K562 (cell line): ENCODE measurements around the gene WDR90. TPM values are rescaled to one million over a fixed set of nuclear protein-coding genes. Genes with fewer than 3 reads are reported as not detected.

Experiments used
- CCAR2 ChIP-seq: fragments of 200-400 bp; formaldehyde crosslinking; IDR thresholded peaks from 2 replicates; pipeline ENCODE4 v1.6.1; 2017; ENCODE audit warnings: mild to moderate bottlenecking, low read depth, low read length
- SFPQ ChIP-seq: fragments of 200-400 bp; formaldehyde crosslinking; IDR thresholded peaks from 2 replicates; pipeline ENCODE4 v1.6.1; 2017; ENCODE audit warnings: mild to moderate bottlenecking, low read depth, low read length, moderate library complexity
- SIX5 ChIP-seq, 2 experiments: IDR thresholded peaks; 2 replicates each; pipeline ENCODE4 v1.6.1; 2011; ENCODE audit warnings: low read length in 2 of 2, borderline replicate concordance in 1 of 2, low read depth in 1 of 2, mild to moderate bottlenecking in 1 of 2, moderate library complexity in 1 of 2; ENCODE audit not compliant: insufficient read depth in 1 of 2
- ZNF76 ChIP-seq: fragments of 250-450 bp; sonication (Bioruptor Pico); IDR thresholded peaks from 2 replicates; pipeline ENCODE4 v1.4.0; 2020; ENCODE audit warnings: mild to moderate bottlenecking, moderate library complexity, borderline replicate concordance
- polyA plus RNA-seq, 8 experiments: library from polyadenylated mRNA; depleted of rRNA in 4 of 8; stranded (reverse) in 5 of 8; unstranded in 3 of 8; fragments of >200 nt; fragmentation: Nextera tagmentation in 2 of 8; fragmentation: Illumina TruSeq in 1 of 8; extraction: Ambion mirVana in 2 of 8; extraction: Trizol in 1 of 8; gene quantifications; 2 replicates each; pipeline versions ENCODE4 v1.2.1 to v1.2.3, GENCODE V29; 2011 to 2014; ENCODE audit warnings: inconsistent platforms in 1 of 8, missing spikeins in 1 of 8
- total RNA-seq, 7 experiments: library from RNA; depleted of rRNA in 6 of 7; stranded (reverse); fragments of >200 nt in 6 of 7; fragmentation: Illumina TruSeq in 2 of 7; extraction: Trizol in 2 of 7; gene quantifications; 2 replicates each; pipeline versions ENCODE4 v1.2.1 to v1.2.3, GENCODE V29; 2011 to 2021; ENCODE audit warnings: low replicate concordance in 1 of 7
- TF ChIP-seq, protein P1 (sequence below): fragments of 450-650 bp; IDR thresholded peaks from 2 replicates; pipeline ENCODE4 v1.6.1; 2018; ENCODE audit not compliant: partially characterized antibody

The WDR90 gene
- total and polyA plus RNA-seq, 9 of the 15 experiments (the other 6 are each of a cell fraction or from before 2014, with no cell fraction given) = 0.44 to 12.6 (median 3.3) TPM

DNA sequence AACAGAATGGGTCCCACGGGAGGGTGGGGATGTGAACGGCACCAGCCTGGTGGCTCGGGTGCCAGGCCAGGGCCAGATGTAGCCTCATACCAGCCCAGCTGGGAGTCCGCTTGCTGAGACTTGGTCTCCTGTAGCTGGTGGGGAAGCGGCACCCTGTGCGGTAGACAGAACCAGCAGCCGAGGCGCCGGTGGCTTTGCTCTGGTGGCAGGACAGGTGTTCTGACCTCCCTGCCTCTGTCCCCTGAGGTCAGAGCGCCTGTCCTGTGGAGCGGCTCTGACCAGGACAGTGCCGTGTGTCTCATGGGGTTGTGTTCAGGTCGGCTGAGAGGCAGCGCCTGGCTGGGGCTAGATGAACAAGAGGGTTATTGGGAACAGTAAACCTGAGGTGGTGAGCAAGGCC is 39.2 kb upstream of the WDR90 start (continued):
- TF ChIP-seq, protein P1, sequence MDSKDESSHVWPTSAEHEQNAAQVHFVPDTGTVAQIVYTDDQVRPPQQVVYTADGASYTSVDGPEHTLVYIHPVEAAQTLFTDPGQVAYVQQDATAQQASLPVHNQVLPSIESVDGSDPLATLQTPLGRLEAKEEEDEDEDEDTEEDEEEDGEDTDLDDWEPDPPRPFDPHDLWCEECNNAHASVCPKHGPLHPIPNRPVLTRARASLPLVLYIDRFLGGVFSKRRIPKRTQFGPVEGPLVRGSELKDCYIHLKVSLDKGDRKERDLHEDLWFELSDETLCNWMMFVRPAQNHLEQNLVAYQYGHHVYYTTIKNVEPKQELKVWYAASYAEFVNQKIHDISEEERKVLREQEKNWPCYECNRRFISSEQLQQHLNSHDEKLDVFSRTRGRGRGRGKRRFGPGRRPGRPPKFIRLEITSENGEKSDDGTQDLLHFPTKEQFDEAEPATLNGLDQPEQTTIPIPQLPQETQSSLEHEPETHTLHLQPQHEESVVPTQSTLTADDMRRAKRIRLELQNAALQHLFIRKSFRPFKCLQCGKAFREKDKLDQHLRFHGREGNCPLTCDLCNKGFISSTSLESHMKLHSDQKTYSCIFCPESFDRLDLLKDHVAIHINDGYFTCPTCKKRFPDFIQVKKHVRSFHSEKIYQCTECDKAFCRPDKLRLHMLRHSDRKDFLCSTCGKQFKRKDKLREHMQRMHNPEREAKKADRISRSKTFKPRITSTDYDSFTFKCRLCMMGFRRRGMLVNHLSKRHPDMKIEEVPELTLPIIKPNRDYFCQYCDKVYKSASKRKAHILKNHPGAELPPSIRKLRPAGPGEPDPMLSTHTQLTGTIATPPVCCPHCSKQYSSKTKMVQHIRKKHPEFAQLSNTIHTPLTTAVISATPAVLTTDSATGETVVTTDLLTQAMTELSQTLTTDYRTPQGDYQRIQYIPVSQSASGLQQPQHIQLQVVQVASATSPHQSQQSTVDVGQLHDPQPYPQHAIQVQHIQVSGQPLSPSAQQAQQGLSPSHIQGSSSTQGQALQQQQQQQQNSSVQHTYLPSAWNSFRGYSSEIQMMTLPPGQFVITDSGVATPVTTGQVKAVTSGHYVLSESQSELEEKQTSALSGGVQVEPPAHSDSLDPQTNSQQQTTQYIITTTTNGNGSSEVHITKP = no peak
- no peak for TF ChIP-seq SFPQ
- no peak for TF ChIP-seq CCAR2
- TF ChIP-seq ZNF76 (CRISPR knock-in tag) = no peak
- no peak for TF ChIP-seq SIX5 (IDR thresholded peaks at IDR 0.05; ENCODE audit: borderline replicate concordance in 1 of 2, insufficient read depth in 1 of 2, low read depth in 1 of 2, low read length in 2 of 2)
- TF ChIP-seq, all 486 proteins: peak for 0
